HG03103 (cell line): ENCODE measurements around the gene FOXD2.

Experiments
- ATAC-seq: cut with Tn5 transposase; IDR thresholded peaks from one replicate; pipeline ENCODE4 v1.9.1; 2021; ENCODE audit warnings: low read depth; ENCODE audit not compliant: unreplicated experiment

The FOXD2 gene

DNA sequence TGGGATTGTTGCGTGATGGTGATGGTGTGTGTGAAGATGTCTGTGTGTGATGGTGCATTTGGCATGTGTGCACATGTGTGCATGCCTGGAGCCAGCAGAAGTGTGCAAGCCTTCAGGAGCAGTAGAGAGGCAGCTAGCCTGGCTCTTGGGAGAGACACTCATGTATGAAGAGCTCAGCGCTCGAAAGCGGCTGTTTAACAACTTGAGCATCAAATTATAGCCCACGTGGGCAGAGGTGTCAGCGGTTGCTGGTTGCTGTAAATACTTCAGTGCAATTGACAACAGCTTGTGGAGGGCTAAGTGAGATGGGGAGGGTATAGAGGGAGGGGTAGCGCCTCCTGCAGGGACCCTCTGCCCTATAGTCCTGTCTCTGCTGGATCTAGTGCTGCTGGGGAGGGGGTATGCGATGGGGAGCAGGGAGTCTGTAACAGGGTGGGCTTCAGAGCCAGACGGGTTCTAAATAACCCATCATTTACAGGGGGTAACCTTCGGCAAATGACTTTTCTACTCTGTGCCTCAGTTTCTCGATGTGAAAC is 21.5 kb downstream of the FOXD2 start:
- ATAC-seq = no peak

DNA sequence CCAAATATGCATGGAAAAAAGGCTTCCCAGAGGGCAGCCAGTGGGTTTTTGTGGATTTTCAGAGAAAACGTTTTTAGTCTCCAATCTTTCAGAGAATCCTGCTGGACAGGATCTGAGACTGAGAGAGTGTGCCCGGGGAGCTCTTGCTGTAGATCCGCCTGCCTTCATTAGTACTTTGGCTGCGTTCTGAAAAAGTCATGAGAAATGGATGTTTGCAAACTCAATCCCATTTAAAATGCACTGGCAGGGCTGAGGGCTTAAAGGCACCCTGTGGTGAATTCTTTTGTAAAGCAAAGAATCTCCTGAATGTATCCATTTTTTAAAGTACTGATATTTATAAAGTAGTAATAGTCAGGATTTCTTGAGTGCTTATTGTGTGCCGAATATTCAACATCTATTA is 22.2 kb downstream of the FOXD2 start:
- no peak for ATAC-seq

DNA sequence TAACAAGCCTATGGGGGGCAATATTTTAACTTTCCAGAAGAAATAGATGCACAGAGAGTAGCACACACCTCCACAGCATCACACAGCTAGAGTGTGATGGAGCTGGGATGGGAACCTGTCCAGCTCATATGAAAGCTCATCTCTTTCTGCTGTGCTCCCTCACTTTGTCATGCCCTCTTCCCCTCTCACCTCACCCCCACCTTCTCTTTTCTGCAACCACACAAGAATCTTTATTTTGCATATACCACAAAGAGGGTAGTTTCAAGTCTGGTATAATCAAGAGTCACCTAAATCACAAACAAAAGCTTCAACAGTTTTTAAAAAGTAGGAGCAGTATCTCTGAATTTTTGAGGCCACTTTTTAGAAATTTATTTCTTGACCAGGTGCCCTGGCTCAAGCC is 22.6 kb downstream of the FOXD2 start:
- ATAC-seq = no peak

DNA sequence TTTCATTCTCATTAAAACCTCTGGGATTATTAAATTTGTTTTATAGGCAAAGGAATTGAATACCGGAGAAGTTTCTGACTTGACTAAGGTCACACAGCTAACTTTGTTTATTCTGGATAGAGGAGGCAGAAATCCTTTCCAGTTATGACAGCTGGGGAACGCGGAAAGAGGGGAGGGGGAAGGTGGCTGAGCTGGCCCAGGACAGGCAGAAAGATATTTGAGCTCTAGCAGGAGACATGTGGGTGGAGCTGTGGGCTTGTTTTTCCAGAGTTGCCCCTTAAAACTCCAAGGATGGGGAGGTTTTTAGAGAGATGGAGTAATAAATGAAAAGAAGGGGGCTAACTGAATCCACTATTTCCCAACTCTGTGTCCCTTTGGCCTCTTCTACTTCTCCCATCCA is 27.8 kb downstream of the FOXD2 start:
- ATAC-seq = no peak

DNA sequence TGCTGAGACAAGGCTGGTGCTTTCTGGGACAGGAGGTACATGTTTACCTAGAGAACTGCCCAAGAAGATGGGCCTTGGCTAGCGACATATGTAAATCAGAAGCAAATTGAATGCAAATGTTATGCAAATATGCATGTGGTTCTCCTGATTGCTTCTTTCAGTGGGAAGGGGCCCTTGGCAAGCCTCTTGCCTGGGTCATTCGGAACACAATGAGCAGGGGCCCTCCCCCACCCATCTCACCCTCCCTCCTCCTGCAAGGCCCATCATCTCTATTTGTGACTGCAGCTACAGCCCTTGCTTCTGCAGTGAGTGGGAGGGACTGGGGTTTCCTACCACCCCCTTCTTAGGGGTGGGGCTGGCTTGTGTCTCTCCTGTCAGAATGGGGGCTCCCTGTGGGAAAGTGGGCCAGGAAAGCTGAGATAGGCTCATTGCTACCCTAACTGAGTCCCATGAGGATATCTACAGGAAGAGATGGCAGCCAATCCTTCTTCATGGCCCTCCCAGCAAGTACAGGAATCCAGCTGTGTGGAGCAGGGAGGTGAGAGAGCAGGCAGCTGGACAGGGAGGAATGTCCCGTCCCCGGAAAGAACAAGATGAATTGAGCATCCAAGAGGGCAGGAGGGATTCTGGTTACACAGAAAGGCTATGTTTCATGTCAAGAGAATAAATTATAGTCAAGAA is 31.0 kb downstream of the FOXD2 start:
- ATAC-seq = no peak

DNA sequence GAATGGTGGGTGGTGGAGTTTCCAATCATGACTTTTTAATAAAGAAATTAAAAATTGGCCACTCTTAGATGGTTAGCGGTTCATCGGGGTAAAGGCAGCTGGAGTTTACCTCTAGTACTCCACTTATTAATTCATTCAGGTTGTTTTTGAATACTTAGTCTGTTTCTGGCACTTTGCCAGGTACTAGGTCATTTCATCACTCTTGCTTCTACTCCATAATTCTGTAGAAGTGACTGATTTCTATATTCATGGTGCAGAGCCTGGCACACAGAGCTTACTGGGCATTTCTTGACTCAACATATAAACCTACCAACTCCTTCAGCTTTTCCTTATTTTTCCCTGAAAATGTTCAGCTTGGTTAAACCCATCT is 31.5 kb downstream of the FOXD2 start:
- no peak for ATAC-seq

DNA sequence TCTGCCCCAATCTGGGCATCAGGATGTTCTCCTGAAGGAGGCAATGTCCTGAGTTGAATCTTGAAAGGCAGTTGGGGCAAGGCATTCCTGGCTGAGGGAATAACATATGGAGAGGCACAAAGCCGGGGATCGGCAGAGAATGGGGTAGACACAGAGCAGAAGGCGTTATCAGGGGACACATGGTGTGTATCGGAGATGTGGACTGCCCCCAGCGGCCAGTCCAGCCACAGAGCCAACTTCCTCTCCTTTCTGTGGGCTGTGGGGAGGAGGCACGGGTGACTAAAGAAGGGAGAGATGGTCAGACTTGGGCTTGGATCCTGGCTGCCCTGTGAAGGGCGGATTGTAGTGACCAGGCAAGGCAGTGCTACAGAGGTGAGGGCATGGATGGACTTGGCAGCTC is 32.1 kb downstream of the FOXD2 start:
- no peak for ATAC-seq

DNA sequence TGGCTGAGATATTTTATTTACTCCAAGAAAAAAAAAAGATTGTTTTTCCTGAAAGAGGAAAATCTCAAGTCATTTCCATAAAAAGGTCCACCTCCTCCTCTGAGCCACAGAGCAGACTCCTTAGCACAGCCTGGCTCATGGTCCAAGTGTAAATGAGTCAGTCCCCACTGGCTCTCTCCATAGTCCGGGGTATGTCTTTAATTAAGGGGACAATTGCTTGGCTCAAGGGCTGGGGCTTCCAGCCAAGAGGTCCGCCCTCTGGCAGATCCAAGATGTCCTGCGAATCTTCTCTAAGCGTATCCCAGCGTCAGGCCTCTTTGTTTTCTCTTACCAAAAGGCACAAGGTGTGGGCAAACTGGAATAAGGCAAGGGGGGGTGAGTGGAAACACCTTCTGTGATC is 33.3 kb downstream of the FOXD2 start:
- no peak for ATAC-seq

DNA sequence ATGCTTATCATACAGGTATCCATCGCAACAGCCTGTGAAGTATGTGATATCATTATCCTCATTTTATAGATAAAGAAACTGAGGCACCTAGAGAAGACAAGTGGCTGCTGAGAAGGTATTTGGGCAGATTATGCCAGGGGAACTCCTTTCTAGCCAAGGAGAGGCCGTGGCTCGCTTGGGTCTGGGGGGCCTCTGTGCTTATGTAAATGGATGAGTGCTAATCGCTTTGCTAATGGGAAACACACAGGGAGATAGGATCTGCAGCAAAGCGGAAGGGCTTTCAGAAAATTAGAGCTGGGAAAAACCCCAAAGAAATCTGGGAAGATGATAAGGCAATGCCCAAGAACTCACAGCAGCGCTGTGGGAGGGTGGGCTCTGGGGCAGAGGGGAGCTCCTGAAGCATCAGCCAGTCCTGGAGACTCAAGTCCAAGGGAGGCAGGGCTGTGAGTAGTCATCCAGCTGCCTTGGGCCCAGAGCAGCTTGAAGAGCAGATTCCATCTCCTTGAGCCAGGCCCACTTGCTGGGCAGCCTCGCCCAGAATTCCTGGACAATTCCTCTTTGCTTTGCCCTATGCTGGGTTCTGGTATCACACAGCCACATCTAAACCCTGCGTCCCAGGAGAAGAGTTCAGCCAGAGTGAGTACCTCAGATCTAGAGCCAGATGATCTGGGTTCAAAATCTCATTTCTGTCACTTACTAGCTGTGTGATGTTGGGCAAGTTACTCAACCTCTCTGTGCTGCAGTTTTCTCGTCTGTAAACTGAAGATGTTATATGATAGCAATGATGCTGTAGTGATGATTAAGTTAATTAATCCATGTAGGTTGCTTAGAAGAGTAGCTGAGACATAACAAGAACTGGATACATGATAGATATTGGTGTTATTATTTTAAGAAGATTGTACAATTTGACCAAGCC is 36.7 kb downstream of the FOXD2 start:
- ATAC-seq = no peak

DNA sequence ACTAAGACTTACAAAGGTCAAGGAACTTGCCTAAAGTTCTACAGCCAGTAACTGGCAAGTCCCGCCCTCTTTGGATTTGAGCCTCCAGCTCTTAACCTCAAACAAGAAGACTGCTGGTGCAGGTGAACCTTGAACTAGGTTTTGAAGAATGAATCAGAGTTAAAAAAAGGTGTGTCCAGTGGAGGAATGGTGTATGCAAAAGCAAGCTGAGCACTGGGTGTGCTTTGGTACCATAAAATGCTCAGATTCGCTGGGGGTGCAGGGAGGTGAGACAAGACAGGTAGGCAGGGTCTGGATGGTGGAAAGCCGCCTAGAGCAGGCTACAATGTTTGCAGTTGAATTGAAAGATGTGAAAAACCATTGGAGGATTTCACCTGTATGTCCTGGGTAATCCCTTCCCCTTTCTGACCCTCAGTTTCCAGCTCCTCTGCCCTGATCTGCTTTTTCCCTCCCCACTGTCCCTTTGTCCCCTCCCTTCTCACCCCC is 39.8 kb downstream of the FOXD2 start:
- no peak for ATAC-seq

DNA sequence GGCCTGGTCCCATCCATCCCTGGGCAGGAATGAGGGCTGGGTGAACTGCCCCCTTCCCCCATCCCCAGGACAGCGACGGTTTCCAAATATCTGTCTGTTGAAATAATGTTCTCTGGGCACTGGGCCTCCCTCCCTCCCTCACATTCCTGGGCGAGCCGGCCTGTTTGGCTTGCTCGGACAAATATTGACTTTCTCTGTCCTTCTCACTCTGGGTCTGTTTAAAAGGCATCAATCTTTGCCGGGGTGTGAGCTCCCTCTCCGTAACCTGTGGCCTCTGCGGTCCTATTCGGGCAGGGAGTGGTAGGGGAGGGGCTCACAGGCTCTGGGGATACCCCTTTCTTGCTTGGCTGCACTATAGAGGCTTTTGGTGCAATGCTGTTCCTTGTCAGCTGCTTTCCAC is 40.2 kb downstream of the FOXD2 start:
- no peak for ATAC-seq

DNA sequence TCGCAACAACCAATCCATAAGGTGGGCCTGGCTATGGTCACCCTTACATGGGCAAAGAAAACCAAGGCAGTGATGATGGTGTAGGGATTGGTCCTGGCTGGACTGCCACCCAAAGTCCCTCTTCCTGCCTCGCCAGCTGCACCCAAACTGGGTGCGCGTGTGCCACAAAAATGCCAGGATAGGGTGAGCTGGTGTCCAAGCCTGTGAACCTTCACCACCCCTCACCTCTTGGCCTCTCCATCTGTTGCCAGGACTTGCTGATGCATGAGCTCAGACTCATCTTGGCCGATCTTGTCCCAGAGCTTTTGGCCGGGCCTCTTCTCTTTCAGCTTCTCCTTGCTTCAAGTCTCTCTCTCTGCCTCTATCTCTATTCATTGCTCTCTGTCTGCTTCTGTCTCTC is 41.8 kb downstream of the FOXD2 start:
- no peak for ATAC-seq

DNA sequence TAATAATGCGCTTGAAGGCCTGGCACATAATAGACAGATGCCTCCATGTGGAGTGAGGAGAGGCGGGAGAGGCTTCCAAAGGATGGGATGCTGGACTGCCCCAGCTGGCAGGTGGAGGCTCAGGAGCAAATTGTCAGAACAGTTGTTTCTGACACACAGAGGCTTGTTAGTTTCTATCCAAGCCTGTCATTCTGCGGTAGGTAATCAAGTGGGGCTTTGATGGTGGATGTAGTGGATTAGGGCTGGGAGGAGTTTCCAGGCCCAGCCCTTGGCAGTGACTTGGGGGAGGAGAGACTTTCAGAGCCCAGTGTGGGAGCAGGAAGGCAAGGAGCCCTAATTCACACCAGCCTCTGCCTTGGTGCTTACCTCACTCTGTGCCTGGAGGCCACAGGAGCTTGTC is 44.1 kb downstream of the FOXD2 start:
- ATAC-seq = no peak

DNA sequence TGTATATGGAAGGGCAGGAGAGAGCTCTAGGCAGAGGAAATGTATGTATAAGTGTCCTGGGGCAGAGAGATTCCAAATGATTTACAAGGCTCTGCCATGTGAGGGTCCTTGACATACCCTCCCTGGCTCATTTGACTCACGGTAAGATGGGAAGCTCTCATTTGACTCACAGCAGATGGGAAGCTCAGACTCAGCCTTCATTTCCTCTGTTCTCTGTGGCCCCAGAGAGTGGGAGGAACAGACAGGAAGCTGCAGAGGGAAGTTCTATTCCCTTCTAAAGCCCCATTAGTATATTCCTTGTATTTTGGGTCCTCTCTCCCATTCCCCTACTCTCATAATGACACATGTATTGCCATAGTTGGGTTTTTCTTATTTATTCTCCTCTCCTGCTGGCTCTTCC is 44.9 kb downstream of the FOXD2 start:
- no peak for ATAC-seq

DNA sequence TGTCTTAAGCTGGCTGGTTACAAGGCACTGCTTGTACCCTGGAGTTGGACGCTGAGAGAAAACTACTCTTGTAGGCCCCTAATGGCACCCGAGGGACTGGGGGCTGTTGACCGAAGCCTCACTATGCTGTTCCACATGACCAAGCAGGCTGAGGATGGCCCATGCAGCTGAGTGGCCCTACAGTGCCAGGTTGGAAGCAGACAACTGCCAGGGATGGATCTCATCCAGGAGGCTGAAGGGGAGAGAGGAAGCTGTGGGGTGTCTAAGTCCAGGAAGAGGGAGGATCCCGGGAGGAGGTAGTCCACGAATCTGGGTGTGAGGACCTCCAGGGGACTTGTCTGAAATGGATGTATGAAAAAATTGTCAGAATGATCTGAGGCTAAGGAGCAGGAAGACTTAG is 45.8 kb downstream of the FOXD2 start:
- no peak for ATAC-seq

DNA sequence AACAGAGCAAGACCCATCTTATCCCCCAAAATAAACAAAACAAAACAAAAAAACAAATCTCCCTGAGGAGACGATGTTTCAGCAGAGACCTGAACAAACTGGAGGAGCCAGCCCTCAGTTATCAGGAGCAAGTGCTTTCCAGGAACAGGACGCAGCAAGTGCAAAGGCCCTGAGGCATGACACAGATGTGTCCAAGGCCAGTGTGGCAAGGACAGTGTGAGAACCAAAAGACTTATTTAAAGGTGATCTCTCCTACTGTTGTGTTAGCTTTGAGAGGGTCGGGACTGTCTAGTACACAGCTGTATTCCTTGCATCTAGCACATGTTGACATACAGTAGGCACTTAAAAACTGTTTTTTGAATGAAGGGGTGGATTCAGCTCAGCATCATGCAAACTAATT is 48.0 kb downstream of the FOXD2 start:
- ATAC-seq = no peak

DNA sequence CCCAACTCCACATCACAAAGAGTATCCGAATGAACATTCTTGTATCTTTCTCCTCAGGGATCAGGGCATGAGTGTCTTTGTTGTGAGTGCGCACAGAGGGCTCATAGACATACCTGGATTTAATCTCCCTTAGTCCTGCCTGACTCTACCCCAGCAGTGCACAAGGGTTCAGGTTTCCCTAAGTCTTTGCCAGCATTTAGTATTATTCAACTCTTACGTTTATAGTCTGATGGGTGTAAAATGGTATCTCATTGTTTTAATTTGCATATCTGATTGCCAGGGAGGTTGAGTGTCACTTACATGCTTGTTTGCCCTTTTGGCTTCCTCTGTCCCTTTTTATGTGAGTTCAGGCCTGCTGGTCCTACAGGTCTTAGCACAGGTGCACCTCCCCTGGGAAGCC is 49.5 kb downstream of the FOXD2 start:
- ATAC-seq = no peak

DNA sequence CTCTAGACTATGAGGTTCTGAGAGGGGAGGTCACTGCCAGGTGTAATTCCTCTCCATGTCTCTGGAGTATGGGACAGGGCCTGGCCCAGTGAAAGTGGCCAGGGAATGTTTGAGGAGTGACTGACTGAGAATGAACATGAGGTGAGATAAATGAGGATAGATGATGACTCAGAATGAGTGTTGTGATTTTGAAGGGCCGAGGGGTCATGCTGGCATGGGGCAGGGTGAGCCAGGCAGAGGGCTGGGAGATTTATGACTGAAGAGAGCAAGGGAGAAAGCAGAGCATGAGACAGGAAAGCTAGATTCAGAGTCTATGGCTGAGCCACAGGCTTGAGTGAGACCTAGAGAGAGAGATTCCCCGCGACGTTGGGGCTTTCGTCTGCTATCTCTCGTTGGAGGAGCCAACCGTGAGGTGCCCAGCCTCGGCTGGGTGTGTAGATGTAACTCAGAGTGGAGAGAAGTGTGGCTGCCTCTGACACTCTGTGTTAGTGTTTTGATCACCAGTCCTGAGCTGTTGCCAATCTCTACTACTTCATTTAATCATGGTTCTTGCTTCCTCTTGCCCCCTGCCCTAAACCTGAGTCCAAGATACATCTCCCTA is 50.1 kb downstream of the FOXD2 start:
- ATAC-seq = no peak
